ENCODE results near the gene DNLZ.

DNA sequence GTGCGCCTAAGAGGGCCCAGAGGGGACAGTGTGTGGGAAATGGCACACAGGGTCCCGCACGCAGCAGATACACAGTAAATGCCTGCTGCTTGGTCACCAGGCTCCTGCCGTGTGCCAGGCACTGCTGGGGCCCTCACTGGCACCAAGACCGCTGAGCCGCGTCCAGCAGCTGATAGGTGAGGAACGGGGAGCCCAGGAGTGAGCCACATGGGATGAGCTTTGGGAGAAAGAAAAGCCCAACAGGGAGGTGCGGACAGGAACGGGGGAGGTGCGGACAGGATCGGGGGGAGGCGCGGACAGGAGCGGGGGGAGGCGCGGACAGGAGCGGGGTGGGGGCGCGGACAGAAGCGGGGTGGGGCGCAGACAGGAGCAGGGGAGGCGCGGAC lies 19.7 kb downstream of the DNLZ start:
- TF ChIP-seq, protein P1, sequence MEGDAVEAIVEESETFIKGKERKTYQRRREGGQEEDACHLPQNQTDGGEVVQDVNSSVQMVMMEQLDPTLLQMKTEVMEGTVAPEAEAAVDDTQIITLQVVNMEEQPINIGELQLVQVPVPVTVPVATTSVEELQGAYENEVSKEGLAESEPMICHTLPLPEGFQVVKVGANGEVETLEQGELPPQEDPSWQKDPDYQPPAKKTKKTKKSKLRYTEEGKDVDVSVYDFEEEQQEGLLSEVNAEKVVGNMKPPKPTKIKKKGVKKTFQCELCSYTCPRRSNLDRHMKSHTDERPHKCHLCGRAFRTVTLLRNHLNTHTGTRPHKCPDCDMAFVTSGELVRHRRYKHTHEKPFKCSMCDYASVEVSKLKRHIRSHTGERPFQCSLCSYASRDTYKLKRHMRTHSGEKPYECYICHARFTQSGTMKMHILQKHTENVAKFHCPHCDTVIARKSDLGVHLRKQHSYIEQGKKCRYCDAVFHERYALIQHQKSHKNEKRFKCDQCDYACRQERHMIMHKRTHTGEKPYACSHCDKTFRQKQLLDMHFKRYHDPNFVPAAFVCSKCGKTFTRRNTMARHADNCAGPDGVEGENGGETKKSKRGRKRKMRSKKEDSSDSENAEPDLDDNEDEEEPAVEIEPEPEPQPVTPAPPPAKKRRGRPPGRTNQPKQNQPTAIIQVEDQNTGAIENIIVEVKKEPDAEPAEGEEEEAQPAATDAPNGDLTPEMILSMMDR (IDR thresholded peaks at IDR 0.05) = no peak
- no peak for TF ChIP-seq POLR2A (IDR thresholded peaks at IDR 0.05)
